Right renal pelvis (tissue), 4 donors: ENCODE results near the gene ATG9A. TPM values are rescaled to one million over a fixed set of nuclear protein-coding genes. Genes with fewer than 3 reads are reported as not detected.

Experiments
- DNase-seq, 4 donors: peaks; one replicate each; pipeline ENCODE4 v3.0.0-alpha.2; 2013; ENCODE audit warnings: low read depth in 4 of 4, low spot score in 3 of 4, missing footprints in 1 of 4
- polyA plus RNA-seq, 4 donors: library from polyadenylated mRNA; unstranded; fragments of 120-200 nt; gene quantifications; one replicate each; pipeline ENCODE4 v1.2.1, GENCODE V29; 2013; ENCODE audit not compliant: insufficient read length in 4 of 4

The ATG9A gene
- polyA plus RNA-seq, 4 donors, result 43.5 to 49.3 (median 45.6) TPM

GRCh38 chr2:219223831-219224610 lies 5.4 kb downstream of the ATG9A start:
- DNase-seq, result no peak

GRCh38 chr2:219221957-219222518 lies 7.4 kb downstream of the ATG9A start:
- DNase-seq, result no peak

GRCh38 chr2:219220652-219221402 lies 8.6 kb downstream of the ATG9A start:
- DNase-seq, result no peak

- DNase-seq, result no peak
These were observed 9.5 kb downstream of the ATG9A start for GRCh38 chr2:219219784-219220532.

GRCh38 chr2:219218732-219219701 lies 10.4 kb downstream of the ATG9A start, which contains the start of gene ABCB6:
Gene ABCB6 (minus strand): TSS chr2:219218958. CDS start chr2:219218673, 285 bp downstream.
- DNase-seq, result peak; percentile 86 to 91 (median 88)

GRCh38 chr2:219218217-219218731 lies 11.2 kb downstream of the ATG9A start:
- DNase-seq, result no peak

GRCh38 chr2:219216535-219216915 lies 12.9 kb downstream of the ATG9A start:
- DNase-seq, result no peak

GRCh38 chr2:219215871-219216534 lies 13.4 kb downstream of the ATG9A start:
- no peak for DNase-seq

GRCh38 chr2:219214786-219215185 lies 14.7 kb downstream of the ATG9A start:
- DNase-seq, result no peak

- DNase-seq, result no peak
These were observed 15.3 kb downstream of the ATG9A start for GRCh38 chr2:219214141-219214540.

- DNase-seq, result no peak
These were observed 15.9 kb downstream of the ATG9A start for GRCh38 chr2:219213486-219214071.

- DNase-seq, result no peak
These were observed 16.4 kb downstream of the ATG9A start for GRCh38 chr2:219213026-219213415.

GRCh38 chr2:219210886-219211362 lies 18.5 kb downstream of the ATG9A start:
- no peak for DNase-seq

GRCh38 chr2:219210196-219210885 lies 19.1 kb downstream of the ATG9A start:
- DNase-seq, result no peak

GRCh38 chr2:219209236-219210195 lies 19.9 kb downstream of the ATG9A start:
- DNase-seq, result no peak

GRCh38 chr2:219207884-219208740 lies 21.3 kb downstream of the ATG9A start:
- DNase-seq, result no peak
